ENCODE measurements around the gene CACNA2D3.

Gene CACNA2D3

DNA sequence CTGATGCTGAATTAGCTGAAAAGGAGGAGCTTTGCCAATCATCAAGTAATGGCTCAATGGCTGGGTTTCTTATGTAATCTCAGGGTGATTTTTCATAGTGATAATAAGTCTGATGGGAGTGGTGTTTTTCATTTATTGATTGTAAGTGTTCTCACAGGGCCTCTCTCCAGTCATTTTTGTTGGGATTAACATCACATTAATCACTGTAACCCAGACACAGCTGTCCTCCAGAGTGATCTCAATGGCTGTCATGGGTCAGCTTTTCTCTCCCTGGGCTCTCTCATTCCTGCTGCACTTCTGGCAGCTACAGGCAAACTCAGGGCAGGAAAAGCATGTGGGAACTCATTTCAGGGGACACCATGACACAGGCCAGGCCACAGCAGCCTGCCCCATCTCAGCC lies 642.6 kb downstream of the CACNA2D3 start:
- TF ChIP-seq CTCF (IDR thresholded peaks at IDR 0.05), result no peak
- no peak overlapping the region for H3K27ac ChIP-seq

DNA sequence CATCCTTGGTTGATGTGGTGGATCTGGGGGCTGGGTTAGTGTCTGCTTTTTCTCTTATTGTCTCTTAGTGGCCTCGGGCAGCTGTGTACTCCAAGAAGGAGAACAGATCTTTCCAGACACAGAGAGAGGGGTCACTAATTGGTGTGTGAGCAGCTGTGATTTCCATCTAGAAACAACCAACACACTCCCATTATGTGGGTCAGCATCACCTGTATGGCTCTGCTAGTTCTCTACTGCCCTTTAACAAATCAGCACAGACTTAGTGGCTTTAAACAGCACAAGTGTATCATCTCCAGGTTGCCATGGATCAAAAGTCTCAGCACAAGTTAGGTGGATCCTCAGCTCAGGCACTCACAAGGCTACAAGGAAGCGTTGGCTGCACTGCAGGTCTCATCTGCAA lies 648.7 kb downstream of the CACNA2D3 start:
- Histone ChIP-seq H2AFZ (no peak overlapping the region), H3K4me1 (no peaks in the 10 kb centered on the region), H3K4me2 (ENCODE audit: low read length) (no peak overlapping the region), H3K9ac (no peak overlapping the region), H3K27ac (no peak overlapping the region), H3K9me3 (ENCODE audit: control insufficient read depth, low read length) (no peaks in the 10 kb centered on the region), H3K79me2 (no peaks in the 10 kb centered on the region), H3K4me3 (ENCODE audit: low read depth, low read length) (no peak overlapping the region), H3K27me3 (ENCODE audit: control insufficient read depth, insufficient read depth, low read length) (no peaks in the 10 kb centered on the region), H3K36me3 (ENCODE audit: control insufficient read depth, insufficient read depth, low read length) (no peaks in the 10 kb centered on the region)
- no peak for TF ChIP-seq CTCF (IDR thresholded peaks at IDR 0.05)

More for the DNA sequence above, 642.6 kb downstream of the CACNA2D3 start:
- Histone ChIP-seq H3K9ac (no peak overlapping the region), H3K9me3 (ENCODE audit: control insufficient read depth, low read length) (no peaks in the 10 kb centered on the region), H3K27me3 (ENCODE audit: control insufficient read depth, insufficient read depth, low read length) (no peaks in the 10 kb centered on the region), H2AFZ (no peak overlapping the region), H3K4me1 (no peaks in the 10 kb centered on the region), H3K36me3 (ENCODE audit: control insufficient read depth, insufficient read depth, low read length) (no peaks in the 10 kb centered on the region), H3K4me2 (ENCODE audit: low read length) (no peak overlapping the region), H3K79me2 (no peaks in the 10 kb centered on the region), H3K4me3 (ENCODE audit: low read depth, low read length) (no peak overlapping the region)

GRCh38 chr3:54772051-54772450 lies 649.7 kb downstream of the CACNA2D3 start:
- H3K9ac ChIP-seq, result no peak overlapping the region
- no peaks in the 10 kb centered on the region for H3K79me2 ChIP-seq
- H3K27ac ChIP-seq, result no peak overlapping the region
- no peak overlapping the region for H3K4me2 ChIP-seq (ENCODE audit: low read length)
- H3K4me1 ChIP-seq, result no peaks in the 10 kb centered on the region
- H2AFZ ChIP-seq, result no peak overlapping the region
- TF ChIP-seq CTCF (IDR thresholded peaks at IDR 0.05), result no peak
- H3K27me3 ChIP-seq (ENCODE audit: control insufficient read depth, insufficient read depth, low read length), result no peaks in the 10 kb centered on the region
- no peak overlapping the region for H3K4me3 ChIP-seq (ENCODE audit: low read depth, low read length)
- H3K36me3 ChIP-seq (ENCODE audit: control insufficient read depth, insufficient read depth, low read length), result no peaks in the 10 kb centered on the region
- no peaks in the 10 kb centered on the region for H3K9me3 ChIP-seq (ENCODE audit: control insufficient read depth, low read length)

DNA sequence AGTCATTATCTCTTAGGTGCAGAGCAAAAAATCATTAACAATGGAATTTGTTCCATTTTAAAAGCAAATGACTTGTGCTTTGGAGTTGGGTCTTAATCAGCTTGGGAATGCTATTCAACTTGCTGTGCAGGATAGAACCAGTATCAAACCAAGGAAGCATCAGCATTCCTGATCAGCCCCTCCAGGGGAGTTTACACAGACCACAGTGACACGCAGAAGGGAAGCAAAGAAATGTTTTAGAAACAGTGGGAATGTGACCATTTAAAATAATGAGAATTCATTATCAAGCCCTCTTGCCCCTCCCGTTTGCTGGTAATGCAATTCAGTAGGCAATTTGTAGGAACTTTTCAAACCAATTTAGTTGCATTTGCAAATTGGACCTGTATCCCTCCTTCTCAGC lies 650.4 kb downstream of the CACNA2D3 start:
- H3K27me3 ChIP-seq (ENCODE audit: control insufficient read depth, insufficient read depth, low read length), result no peaks in the 10 kb centered on the region
- no peak overlapping the region for H3K27ac ChIP-seq
- H2AFZ ChIP-seq, result no peak overlapping the region
- no peaks in the 10 kb centered on the region for H3K4me1 ChIP-seq
- no peak overlapping the region for H3K4me2 ChIP-seq (ENCODE audit: low read length)
- H3K79me2 ChIP-seq, result no peaks in the 10 kb centered on the region
- no peak for TF ChIP-seq CTCF (IDR thresholded peaks at IDR 0.05)
- H3K36me3 ChIP-seq (ENCODE audit: control insufficient read depth, insufficient read depth, low read length), result no peaks in the 10 kb centered on the region
- H3K4me3 ChIP-seq (ENCODE audit: low read depth, low read length), result no peak overlapping the region
- H3K9me3 ChIP-seq (ENCODE audit: control insufficient read depth, low read length), result no peaks in the 10 kb centered on the region
- H3K9ac ChIP-seq, result no peak overlapping the region

DNA sequence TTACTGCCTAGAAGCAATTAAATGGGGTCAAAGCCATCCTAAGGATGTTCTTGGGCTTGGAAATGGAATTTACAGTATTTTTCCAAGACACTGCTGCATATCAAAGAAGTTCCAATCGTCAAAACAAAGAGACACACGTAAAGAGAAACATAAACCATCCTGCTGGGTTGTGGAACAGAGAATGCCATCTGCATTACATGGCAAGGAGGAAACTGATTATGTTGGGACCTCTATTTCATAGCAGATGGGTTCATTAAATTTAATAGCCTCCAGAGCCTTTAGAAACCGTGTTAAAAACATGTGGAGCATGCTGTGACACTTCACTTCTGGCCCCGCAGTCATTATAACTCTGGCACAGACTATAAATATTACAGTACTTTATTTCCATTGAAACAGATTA lies 650.9 kb downstream of the CACNA2D3 start:
- no peak for TF ChIP-seq CTCF (IDR thresholded peaks at IDR 0.05)
- no peaks in the 10 kb centered on the region for H3K27me3 ChIP-seq (ENCODE audit: control insufficient read depth, insufficient read depth, low read length)
- no peak overlapping the region for H3K9ac ChIP-seq
- H3K9me3 ChIP-seq (ENCODE audit: control insufficient read depth, low read length), result no peaks in the 10 kb centered on the region
- H3K4me3 ChIP-seq (ENCODE audit: low read depth, low read length), result no peak overlapping the region
- H3K36me3 ChIP-seq (ENCODE audit: control insufficient read depth, insufficient read depth, low read length), result no peaks in the 10 kb centered on the region
- no peak overlapping the region for H3K4me2 ChIP-seq (ENCODE audit: low read length)
- no peak overlapping the region for H2AFZ ChIP-seq
- H3K79me2 ChIP-seq, result no peaks in the 10 kb centered on the region
- H3K27ac ChIP-seq, result no peak overlapping the region
- no peaks in the 10 kb centered on the region for H3K4me1 ChIP-seq

Data from parathyroid adenoma (tissue), 2 donors.